ENCODE results near the gene PSMD2.
"Not testable (repeated sequence)": the region's sequence is repeated elsewhere in the genome, so short reads cannot be mapped to it uniquely, and the experiment has no call there.

PSMD2 gene

DNA sequence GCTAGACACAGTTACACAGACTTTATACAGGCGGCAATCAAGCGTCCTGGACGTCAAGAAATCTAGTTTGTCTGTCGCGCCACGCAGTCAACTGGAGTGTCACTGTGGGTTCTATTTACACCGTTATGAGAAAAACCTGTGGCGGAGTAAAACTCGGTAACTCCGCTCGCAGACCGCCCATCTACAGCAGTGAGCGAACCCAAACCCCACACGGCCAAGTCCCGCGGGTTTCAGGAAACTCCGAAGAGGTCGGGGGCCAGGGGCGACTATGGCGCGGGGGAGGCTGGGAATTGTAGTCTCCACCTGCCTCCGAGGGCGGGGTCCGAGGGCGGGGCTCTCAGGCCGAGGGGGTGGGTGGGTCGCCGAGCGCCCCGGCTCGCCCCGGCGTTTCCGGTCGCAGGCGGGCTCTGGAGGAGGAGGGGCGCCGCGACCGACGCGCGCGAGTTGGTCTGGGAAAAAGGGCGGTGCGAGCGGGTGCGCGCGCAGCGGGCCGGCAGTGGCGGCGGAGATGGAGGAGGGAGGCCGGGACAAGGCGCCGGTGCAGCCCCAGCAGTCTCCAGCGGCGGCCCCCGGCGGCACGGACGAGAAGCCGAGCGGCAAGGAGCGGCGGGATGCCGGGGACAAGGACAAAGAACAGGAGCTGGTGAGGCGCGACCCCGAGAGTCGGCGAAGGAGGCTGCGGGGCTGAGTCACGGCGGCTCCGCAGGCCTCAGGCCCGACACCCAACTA, at the start of gene PSMD2:
Gene PSMD2, plus strand, starts transcription at position 483 of the 729 bp plus-strand sequence. Its CDS starts 26 bp downstream, at position 509.
- DNase-seq = peak; percentile 98

DNA sequence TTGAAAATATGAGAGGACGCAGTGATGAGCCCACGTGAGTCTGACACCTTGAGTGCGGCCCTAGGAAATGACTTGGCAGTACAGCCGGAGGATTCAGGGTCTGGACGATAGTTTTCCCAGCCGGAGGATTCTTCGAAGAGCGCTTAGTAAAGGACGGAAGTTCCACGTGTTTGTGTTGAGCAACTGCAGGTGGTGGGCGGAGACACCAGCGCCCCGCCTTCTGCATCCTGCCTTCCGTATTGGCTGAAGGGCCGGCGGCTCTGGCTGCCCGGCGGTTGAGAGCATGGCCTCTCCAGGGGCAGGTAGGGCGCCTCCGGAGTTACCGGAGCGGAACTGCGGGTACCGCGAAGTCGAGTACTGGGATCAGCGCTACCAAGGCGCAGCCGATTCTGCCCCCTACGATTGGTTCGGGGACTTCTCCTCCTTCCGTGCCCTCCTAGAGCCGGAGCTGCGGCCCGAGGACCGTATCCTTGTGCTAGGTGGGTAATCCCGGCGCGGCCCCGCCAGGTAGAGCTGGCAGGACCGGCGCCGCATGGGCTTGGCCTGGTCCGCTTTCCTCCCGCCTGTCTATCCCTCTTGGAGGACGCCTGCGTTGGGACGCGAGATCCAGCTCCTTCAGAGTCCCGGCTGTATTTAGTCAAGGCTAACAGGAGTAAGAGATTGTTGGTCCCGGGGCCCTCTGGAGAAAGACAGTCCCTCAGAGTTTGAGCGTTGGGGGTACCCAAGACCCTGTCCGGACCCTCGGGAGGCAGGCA, 49.5 kb upstream of the PSMD2 start, which contains the start of gene EEF1AKMT4:
Gene EEF1AKMT4, plus strand, starts transcription at position 261 of the 755 bp plus-strand sequence. Its CDS starts 23 bp downstream, at position 284.
- DNase-seq = peak; percentile 94

DNA sequence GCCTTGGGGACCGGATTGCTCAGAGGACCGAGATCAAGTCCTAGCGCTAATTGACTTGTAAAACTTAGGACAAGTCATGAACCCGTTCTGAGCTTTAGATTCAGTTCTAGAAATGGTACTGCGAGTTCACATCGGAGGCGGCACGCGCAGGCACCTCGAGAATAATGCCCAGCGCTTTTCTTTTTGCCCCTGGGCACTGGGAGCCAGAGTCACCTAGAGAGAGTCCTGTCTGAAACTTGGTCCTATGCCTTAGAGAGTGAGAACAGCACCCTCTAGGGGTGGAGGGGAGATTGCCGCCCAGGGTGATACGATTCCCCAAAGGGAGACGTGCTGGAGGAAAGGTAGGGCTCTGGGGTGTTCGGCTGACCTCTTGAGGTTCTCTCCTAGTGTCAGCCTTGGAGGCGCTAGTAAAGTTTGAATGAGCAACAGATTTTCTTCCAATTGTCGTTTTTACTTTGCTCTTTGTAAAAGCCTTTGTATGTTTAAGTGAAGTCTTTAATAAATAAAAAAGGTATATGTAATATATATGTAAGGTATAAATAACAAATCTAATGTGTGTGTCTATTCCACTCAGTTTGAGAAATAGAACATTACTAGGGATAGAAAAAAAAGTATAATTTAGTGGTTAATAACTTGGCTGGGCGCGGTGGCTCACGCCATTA, 48.7 kb upstream of the PSMD2 start:
- DNase-seq = peak; percentile 92

DNA sequence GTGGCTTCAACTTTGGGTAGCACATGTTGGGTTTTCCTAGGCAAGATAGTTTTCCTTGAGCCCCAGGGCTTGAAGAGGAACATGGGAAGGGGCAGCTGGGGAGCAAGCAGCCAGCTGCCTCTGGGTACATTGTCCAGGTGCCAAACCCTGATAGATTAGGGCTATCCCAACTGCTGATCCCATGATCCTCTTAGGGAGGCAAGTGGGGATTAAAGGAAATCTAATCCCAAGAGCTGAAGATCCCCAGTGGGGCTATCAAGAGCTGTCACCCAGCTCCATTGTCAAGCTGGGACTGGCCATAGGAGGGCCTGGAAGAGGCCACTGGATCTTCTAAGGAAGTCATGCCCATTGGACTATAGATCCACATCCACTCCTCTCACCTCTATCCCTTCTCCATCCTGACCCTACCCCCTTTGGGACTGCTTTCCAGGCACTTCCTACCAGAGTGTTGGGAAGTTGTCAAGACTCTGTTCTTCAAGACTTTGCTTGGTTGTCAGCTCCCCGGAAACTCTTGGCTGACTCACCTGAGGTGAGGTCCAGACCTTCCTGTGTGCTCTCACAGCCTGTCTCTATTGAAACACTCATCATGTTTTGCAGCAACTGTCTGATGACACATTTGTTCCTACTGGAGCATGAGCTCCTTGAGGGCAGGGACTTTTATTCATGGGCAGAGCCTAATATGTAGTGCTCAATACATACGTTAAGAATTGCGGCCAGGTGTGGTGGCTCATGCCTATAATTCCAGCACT, 43.6 kb upstream of the PSMD2 start:
- DNase-seq = no peak

DNA sequence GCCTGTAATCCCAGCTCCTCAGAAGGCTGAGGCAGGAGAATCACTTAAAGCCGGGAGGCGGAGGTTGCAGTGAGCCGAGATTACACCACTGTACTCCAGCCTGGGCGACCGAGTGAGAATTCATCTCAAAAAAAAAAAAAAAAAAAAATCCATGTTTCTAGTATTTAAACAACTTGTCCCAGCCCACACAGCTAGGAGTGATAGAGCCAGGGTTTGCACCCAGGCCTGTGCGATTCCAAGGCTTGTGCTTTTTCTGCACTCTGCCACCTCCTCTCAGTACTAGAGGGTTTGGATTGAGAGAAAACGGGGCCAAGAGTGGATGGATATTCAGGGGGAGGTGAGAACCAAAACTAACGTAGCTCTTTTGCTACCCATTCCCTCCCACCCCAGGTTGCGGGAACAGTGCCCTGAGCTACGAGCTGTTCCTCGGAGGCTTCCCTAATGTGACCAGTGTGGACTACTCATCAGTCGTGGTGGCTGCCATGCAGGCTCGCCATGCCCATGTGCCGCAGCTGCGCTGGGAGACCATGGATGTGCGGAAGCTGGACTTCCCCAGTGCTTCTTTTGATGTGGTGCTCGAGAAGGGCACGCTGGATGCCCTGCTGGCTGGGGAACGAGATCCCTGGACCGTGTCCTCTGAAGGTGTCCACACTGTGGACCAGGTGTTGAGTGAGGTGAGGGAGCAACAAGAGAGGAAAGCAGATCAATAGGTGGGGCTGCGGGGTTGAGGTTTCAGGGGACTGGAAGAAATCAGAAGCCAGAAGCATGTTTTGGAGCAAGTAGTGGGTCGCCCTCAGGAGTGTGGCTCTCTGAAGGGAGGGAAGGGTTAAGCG, 41.7 kb upstream of the PSMD2 start:
- no peak for DNase-seq

DNA sequence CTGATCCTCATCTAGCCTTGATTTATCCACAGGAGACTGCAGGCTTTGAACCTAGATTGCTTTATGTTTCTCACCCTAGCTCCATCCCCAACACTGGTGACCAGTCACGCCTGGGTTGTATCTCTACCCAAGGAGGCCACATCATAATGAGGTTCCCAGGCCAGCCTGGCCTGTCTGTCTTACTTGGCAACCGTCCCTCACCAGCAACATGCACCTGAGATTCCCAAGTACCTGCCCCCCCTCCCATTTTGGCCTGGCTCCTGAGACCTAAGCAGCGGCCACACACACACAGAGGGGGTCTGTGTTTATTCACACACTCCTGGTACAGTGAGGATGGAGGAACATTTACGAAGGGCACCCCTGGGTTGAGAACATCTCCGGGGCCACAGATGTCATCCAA, 40.1 kb upstream of the PSMD2 start:
- DNase-seq = no peak

DNA sequence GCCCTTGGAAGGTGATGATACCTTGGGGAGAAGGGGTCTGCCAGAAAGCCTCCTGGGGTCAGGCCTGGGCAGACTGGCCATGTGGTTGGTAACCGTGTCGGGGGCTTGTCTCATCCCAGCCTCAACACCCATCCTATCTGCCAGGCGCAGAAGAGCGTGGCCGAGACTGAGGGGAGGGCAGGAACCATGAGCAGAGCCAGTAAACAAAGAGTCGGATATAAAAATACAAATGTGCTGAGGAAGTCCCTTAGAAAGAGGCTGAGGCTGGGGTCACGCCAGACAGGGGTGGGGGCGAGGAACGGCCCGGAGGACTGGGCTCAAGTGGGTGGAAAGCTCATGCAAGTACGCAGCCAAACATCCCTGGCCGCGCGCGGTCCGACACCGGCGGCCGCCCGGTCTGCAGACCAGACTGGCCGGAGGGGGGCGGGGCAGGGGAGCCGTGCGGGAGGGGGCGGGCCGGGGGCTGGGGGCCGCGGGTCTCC, 39.6 kb upstream of the PSMD2 start:
- DNase-seq = no peak

DNA sequence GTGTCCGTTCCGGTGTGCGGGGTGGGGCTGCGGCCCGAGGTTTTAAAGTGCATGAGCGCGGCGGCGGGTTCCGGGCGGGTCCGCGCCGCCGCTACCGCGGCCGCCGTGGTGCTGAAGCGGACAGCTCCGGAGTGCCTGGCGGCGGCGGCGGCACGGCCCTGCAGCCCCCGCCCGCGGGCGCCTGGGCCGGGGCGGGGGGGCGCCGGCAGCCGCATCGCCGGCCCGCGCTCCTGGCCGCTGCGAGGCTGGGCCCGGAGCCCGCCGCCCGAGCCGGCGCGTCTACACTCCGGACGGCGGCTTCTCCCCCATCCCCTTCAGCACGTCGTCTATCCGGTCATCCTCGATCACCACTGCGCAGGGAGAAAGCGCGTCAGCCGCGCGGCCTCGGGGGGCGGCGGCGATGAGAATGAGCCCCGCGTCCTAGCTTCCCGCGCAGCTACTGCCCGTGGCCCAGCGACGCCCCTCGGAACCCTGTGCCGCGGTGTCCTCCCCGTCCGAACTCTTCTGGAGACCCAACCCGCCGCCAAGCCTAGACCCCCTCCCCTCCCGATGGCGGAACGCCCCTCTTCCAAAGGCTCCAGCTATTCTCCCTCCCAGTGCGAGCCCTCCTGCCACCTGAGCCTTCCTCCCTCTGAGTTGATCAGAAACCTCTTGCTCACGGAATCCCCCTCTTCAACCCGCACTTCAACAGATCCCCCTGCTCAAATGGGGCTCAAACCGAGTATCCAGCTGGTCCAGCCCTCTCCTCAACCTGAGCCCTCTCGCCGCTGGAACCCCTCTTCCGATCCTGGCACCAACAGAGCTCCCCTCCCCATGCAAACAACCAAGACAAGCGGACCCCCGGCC, 38.9 kb upstream of the PSMD2 start:
- peak; percentile 71 for DNase-seq

DNA sequence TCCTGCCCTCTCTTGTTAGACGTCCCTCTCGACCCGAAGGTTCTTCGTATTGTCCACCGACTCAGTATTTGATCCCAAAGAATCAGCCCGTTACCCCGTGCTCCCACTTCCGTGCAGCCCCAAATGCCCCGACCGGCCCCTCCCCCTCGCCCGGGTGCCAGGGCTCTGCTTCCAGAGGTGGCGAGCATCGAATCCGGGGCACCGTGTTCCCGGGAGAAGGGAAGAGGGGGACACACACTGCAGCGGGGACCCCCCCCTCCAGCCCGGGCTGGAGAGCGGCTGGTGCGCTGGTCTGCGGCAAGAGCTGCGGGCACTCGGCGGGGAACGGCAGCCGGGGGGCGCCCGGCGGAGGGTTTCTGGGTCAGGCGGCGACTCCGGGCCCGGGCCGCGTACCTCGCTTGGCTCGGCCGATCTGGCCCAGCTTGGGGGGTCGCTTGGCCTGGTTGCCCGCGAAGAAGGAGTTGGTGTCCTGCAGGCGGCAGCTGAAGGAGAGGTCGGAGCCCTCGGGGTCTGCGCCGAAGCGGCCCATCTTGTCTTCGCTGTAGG, 38.2 kb upstream of the PSMD2 start:
- no peak for DNase-seq

DNA sequence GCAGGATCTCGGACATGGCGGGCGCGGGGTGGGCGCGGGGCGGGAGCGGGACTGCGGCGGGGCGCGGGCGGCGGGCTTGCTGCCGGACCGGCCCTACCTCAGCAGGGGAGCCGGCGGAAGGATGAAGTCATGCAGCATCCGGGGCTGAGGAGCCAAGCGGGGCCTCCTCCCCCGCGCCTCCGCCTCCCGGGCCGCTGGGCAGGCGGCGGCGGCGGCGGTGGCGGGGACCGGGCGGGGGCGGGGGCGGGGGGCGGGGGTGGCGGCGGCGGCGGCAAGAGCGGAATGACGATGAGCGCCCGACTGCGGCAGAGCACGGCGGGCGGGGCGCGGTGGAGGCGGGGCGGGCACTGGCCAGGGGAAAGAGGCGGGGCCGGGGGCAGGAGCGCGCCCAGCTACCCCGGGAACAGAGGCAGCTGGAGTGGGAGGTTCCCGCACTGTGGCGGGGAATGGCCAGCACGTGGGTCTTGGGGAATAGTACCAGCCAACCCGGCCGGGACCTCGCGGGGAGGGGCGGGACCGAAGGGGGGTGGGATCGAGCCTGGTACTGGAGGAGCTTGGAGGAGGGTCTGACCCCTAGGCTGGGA, 37.7 kb upstream of the PSMD2 start, which contains the start of gene CAMK2N2:
Gene CAMK2N2, minus strand, starts transcription at position 284 of the 584 bp plus-strand sequence. Its CDS starts 268 bp downstream, at position 16.
- peak; percentile 75 for DNase-seq

DNA sequence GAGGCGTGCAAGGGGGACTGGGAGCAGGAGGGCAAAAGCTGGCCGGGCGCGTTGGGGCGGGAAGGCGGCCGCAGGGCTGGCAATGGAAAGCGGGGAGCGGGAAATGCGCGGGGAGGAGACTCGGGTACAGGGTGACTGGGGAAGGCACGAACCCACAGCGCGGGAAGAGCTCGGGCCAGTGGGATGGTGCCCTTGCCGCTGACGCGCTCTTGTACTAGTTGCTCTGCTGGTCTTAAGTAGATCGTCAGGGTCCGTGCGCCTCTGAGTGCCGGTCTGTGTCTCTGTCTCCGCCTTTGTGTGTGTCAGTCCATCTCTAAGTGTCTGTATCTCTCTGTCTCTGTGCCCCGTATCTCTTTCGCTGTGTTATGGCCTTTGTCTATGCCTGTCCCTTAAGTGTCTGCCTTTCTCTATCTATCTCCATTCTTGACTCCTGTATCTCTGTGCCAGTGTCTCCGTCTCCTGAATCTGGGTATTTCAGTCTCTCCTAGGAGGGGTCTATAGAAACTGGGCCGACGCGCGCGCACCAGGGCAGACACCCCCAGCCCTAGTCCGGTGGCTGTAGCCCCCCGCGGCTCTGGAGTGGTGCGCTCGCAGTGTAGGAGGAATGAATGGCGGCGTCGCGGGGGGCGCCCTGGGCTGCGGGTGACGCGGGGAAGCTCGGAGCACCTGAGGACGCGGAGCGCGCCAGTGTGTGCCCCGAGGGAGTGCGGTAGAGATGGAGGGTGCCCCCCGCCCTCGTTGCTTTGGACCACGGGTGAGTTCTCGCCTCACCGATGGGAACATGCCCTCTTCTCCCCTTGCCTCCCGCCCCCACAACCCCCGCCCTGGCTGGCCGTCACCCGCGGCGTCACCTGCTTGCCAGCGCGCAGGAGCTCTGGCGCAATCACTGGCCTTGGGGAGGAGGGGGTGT, 36.9 kb upstream of the PSMD2 start:
- no peak for DNase-seq

DNA sequence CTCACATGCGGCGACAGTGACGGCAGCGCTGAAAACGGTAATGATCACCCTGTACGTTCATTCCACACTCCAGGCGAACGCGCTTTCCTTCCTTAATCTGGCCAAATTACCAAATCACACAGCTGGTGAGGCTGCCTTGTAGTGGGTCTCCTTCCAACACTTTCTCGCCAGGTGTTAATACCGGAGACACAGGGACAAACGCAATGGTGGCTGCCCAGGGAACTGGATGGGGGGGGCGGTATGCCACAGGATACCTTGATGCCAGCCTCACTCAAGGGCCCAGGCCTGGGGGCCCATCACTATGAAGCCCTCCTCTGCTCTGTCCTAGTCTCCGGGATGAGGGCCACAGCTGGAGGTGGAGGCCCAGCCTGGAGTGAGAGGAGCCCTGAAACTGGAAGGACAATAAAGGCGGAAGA, 36.3 kb upstream of the PSMD2 start:
- no peak for DNase-seq

DNA sequence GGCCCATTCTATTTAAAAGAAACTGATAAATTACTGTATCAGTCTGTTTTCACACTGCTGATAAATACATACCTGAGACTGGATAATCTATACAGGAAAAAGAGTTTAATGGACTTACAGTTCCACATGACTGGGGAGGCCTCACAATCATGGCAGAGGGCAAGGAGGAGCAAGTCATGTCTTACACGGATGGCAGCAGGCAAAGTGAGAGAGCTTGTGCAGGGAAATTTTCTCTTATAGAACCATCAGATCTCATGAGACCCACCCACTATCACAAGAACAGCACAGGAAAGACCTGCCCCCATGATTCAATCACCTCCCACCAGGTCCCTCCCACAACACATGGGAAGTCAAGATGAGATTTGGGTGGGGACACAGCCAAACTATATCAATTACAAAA, 31.8 kb upstream of the PSMD2 start:
- DNase-seq = not testable (repeated sequence)

DNA sequence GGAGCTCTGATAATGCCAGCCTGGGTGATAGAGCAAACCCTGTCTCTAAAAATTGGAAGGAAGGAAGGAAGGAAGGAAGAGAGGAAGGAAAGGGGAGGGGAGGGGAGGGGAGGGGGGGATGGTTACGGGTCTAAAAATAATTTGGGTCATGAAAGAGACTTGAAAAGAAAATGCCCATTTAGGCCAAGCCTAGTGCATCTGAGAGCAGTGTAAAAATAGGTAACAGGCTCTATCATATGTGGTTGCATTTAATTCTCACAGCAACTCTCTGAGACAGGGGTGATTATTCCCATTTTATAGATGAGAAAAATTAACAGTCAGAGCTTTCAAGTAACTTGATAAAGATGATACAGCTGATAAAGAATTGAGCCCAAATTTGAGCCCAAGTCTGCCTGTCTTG, 26.8 kb upstream of the PSMD2 start:
- no peak for DNase-seq

DNA sequence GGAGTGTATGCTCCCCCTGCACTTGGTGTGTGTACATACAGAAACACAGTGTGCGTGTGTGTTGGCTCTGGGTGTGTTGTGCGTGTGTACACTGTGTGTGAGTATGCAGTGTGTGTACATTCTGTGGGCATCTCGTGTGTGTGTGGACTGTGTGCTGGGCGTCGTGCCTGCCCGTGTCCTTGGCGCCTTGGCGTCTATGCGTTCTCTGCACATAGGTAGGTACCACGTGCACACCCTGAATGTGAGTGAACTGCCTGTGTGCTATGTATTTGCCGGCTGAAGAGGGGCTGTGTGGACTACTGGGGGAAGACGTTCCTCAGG, 23.7 kb upstream of the PSMD2 start:
- no peak for DNase-seq

DNA sequence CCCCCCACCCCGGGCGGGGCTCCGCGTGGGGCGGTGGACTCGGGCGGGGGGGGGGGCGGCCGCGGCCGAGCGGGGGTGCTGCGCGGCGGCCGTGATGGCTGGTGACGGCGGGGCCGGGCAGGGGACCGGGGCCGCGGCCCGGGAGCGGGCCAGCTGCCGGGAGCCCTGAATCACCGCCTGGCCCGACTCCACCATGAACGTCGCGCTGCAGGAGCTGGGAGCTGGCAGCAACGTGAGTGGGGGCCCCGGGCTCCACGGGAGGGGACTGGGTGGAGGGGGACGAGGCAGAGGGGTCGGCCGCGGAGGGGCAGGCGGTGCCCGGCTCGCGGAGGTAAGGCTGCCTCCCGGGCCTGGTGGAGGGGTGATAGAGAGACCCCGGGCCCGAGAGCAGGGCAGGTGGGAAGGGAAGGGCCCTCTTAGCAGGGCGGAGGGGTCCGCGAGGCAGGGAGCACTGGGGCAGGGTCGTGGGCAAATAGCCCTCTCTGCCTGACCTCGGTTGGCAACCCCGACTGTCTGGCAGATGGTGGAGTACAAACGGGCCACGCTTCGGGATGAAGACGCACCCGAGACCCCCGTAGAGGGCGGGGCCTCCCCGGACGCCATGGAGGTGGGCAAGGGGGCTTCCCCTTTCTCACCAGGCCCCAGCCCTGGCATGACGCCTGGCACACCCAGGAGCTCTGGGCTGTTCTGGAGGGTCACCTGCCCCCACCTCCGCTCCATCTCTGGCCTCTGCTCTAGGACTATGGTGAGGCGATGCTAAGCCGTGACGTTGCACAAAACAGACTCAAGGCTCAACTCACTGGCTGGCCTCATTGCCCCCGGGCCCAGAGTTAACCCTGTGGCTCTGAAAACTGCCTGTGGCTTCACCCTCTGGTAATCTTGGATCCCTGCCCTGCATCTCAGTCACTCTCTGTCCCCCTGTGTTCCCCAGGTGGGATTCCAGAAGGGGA, 22.8 kb upstream of the PSMD2 start, which contains the start of gene ECE2:
Gene ECE2, plus strand, starts transcription at position 62 of the 950 bp plus-strand sequence. Its CDS starts 132 bp downstream, at position 194.
- DNase-seq = no peak

DNA sequence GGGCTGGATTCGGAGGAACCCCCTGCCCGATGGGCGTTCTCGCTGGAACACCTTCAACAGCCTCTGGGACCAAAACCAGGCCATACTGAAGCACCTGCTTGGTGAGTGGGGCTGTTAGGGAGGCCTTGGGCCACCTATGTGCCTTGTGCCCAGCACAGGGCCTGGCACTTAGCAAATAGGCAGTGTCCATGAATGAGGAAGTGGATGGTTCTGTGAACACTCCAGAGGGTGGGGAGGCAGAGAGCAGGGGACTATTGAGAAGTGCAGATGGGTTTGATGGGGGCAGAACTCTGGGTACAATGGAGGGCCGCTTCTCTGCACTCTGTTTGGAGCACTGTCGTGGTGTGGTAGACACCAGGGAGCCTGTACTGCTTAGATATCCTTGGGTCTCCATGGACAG, 21.7 kb upstream of the PSMD2 start:
- DNase-seq = no peak

DNA sequence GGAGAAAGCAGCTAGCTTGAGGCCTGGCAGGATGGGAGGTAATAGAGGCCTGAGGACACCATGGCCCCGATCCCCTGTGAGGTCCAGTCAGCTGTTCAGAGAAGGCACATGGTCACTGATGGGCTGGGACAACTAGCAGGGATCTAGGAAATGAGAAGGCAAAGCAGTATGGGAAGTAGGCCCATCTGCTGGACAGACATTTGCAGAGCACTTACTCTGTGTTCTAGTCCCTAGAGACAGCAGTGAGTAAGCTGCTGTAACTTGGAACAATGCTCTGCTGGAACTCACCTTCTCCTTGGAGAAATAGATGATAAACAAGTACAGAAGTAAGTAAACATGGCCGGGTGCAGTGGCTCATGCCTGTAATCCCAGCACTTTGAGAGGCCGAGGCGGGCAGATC, 16.1 kb upstream of the PSMD2 start:
- no peak for DNase-seq

Measured in activated CD8-positive, alpha-beta memory T cell treated with anti-CD3 and anti-CD28 coated beads, Interleukin-2, amount 50 U/mL, for 48 hours (primary cell).